Measurements from ENCODE around the gene CHMP6. TPM values are rescaled to one million over a fixed set of nuclear protein-coding genes. Genes with fewer than 3 reads are reported as not detected.

The CHMP6 gene
- total RNA-seq, 1 donor from 2014 or later = 31.1 TPM

GRCh38 chr17:81018044-81018802 is 26.6 kb downstream of the CHMP6 start:
- peak overlapping the region; percentile 61 for H3K4me3 Mint-ChIP-seq (ENCODE audit: unreplicated experiment)
- H3K27me3 Mint-ChIP-seq (ENCODE audit: unreplicated experiment) = no peaks in the 10 kb centered on the region
- H3K9me3 Mint-ChIP-seq (ENCODE audit: unreplicated experiment) = no peaks in the 10 kb centered on the region
- H3K4me1 Mint-ChIP-seq (ENCODE audit: unreplicated experiment) = peaks cover 16% of the 10 kb centered on the region
- H3K36me3 Mint-ChIP-seq (ENCODE audit: unreplicated experiment) = peaks cover 7% of the 10 kb centered on the region
- no peak for TF ChIP-seq CTCF (IDR thresholded peaks at IDR 0.05)
- no peak for DNase-seq (ENCODE audit: extremely low spot score, unreplicated experiment)
- H3K27ac Mint-ChIP-seq (ENCODE audit: unreplicated experiment) = peak overlapping the region; percentile 95

- Mint-ChIP-seq H3K27ac (ENCODE audit: unreplicated experiment) (no peak overlapping the region), H3K9me3 (ENCODE audit: unreplicated experiment) (no peaks in the 10 kb centered on the region), H3K36me3 (ENCODE audit: unreplicated experiment) (peaks cover 7% of the 10 kb centered on the region), H3K27me3 (ENCODE audit: unreplicated experiment) (no peaks in the 10 kb centered on the region), H3K4me3 (ENCODE audit: unreplicated experiment) (no peak overlapping the region), H3K4me1 (ENCODE audit: unreplicated experiment) (peaks cover 18% of the 10 kb centered on the region)
- no peak for TF ChIP-seq CTCF (IDR thresholded peaks at IDR 0.05)
- no peak for DNase-seq (ENCODE audit: extremely low spot score, unreplicated experiment)
Observed at GRCh38 chr17:81019563-81020442, 28.2 kb downstream of the CHMP6 start.

- H3K27me3 Mint-ChIP-seq (ENCODE audit: unreplicated experiment) = peaks cover 4% of the 10 kb centered on the region
- H3K4me1 Mint-ChIP-seq (ENCODE audit: unreplicated experiment) = peaks cover 18% of the 10 kb centered on the region
- no peaks in the 10 kb centered on the region for H3K9me3 Mint-ChIP-seq (ENCODE audit: unreplicated experiment)
- TF ChIP-seq CTCF (IDR thresholded peaks at IDR 0.05) = no peak
- DNase-seq (ENCODE audit: extremely low spot score, unreplicated experiment) = no peak
- H3K36me3 Mint-ChIP-seq (ENCODE audit: unreplicated experiment) = peaks cover 5% of the 10 kb centered on the region
- no peak overlapping the region for H3K27ac Mint-ChIP-seq (ENCODE audit: unreplicated experiment)
- H3K4me3 Mint-ChIP-seq (ENCODE audit: unreplicated experiment) = no peak overlapping the region
Observed at GRCh38 chr17:81020443-81020766, 28.8 kb downstream of the CHMP6 start.

DNA sequence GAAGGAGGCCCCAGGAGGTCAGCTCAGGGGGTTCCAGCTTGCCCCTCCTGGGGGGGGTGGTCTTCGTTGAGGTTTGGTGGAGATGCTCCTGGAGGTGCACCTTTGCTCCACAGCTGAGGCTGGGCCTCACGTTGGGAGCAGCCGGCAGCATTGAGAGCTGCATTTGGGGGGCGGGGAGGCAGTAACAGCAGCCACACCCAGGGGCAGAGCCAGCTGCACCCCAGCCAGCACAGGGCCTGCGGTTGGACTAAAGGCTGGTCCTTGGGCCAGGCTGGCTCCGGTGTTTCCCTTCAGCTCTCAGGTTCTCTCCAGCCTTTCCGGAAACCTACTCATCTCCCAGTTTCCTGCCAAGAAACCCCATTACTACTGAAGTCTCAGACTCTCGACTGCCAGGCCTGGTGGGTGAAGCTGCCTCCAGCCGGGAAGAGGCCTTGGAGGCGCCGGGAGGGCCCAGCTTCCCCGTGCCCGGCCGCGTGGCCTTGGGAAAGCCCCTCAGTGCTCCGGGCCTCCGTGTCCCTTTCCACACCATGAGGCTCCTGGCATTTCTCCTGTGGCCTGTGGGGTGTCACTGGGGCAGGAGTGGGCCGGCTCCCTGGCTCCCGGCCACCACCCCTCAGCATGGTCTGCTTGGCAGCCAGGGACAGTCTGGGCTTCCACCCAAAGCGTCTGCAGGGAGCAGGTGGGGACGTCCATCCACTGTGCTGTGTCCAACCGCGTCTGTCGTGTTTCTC is 29.3 kb downstream of the CHMP6 start:
- H3K4me3 Mint-ChIP-seq (ENCODE audit: unreplicated experiment) = no peak overlapping the region
- peaks cover 2% of the 10 kb centered on the region for H3K36me3 Mint-ChIP-seq (ENCODE audit: unreplicated experiment)
- H3K4me1 Mint-ChIP-seq (ENCODE audit: unreplicated experiment) = peaks cover 18% of the 10 kb centered on the region
- H3K9me3 Mint-ChIP-seq (ENCODE audit: unreplicated experiment) = no peaks in the 10 kb centered on the region
- peaks cover 4% of the 10 kb centered on the region for H3K27me3 Mint-ChIP-seq (ENCODE audit: unreplicated experiment)
- TF ChIP-seq CTCF (IDR thresholded peaks at IDR 0.05) = no peak
- no peak overlapping the region for H3K27ac Mint-ChIP-seq (ENCODE audit: unreplicated experiment)
- DNase-seq (ENCODE audit: extremely low spot score, unreplicated experiment) = no peak
